ENCODE results near the gene NDUFA13.

- TF ChIP-seq ZNF274 (IDR thresholded peaks at IDR 0.05; ENCODE audit: low read depth, low read length): no peak
- no peak for TF ChIP-seq YY1 (IDR thresholded peaks at IDR 0.05; ENCODE audit: insufficient read depth, insufficient read length)
- no peak for TF ChIP-seq SUZ12 (IDR thresholded peaks at IDR 0.05; ENCODE audit: extremely low read depth, insufficient read depth, insufficient read length)
These were observed 40.8 kb upstream of the NDUFA13 start for GRCh38 chr19:19475015-19475765.

Data from NT2/D1 (cell line).